Embryonic facial prominence (tissue), 1 donor: ENCODE data around the gene ALK.
"Not testable (repeated sequence)": the region's sequence is repeated elsewhere in the genome, so short reads cannot be mapped to it uniquely, and the experiment has no call there.

Source experiments
- DNase-seq: peaks from one replicate; pipeline ENCODE4 v3.0.0-alpha.2; 2016; ENCODE audit errors: extremely low spot score

The ALK gene

DNA sequence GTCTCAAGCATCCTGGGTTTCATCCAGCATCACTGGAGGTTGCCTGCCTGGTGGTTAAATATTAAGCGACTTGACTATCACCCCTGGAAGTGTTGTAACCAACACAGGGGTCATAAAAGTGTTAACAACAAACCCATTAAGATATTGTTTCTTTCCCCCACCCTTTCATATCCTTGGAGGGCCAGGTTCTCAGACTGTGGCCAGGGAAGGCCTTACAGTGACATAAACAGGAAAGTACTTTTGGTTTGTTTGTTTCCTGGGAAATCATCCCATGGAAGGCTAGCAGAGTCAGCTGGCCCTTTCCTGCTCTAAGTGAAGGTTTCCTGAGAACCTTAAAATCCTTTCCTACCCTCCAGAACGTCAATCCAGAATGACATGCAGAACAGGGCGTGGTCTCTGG is 645.2 kb downstream of the ALK start:
- DNase-seq = no peak

DNA sequence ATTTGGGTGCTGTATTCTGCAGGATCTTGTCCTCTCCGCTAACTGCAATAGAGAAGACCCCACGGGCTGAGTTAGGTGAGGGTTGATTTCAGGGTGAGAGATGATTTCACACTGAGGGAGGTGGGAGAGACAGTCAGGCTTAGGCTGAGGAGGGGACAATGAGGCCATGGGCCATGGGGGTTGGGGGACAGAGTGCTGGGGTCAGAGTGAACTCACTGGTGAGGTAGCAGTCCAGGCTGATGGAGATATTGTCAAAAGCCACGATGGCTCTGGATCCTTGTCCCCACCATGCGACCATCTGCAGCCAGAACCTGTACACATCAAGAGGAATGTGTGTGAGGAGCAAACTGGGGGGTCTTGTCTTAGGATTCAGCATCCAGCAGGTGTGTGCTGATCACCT is 646.2 kb downstream of the ALK start:
- no peak for DNase-seq

GRCh38 chr2:29273685-29274611 is 647.4 kb downstream of the ALK start:
- no peak for DNase-seq

- DNase-seq = no peak
Observed at GRCh38 chr2:29273004-29273684, 648.2 kb downstream of the ALK start.

GRCh38 chr2:29272311-29272710 is 649.1 kb downstream of the ALK start:
- DNase-seq = no peak

DNA sequence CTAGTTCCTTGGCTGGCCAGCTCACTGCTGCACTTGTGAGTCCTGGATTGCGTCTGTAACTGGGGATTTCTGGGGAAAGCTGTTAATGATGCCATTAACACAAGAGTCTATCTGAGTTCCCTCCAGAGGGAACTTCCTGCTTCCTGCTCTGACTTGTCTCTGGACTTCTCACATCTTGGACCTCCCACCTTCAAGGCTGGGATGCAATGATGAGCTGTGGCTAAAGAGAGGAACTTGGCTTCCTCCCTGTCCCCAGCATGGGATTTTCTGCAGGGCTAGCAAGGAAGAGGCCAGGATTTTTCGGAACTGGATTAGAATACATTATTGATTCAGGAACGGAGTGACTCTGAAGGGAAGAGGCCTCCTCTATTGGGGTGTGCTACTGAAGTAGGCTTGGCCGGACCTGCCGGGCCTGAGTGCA is 650.7 kb downstream of the ALK start:
- no peak for DNase-seq

DNA sequence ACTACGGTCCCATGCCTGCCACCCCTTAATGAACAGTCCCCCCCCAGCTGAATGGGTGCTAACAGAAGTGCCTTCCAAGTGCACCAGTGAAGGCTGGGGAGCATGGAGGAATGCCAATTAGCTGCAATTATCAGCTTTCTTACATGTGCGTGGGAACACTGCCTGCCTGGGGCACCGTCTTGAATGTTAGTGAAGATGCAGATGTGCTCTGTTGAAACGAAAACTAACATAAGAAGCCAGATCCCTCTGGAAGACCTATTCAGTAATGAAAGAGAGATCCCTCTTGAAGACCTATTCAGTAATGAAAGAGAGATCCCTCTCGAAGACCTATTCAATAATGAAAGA is 651.6 kb downstream of the ALK start:
- DNase-seq = no peak

- DNase-seq = no peak
Observed at GRCh38 chr2:29269095-29269764, 652.2 kb downstream of the ALK start.

DNA sequence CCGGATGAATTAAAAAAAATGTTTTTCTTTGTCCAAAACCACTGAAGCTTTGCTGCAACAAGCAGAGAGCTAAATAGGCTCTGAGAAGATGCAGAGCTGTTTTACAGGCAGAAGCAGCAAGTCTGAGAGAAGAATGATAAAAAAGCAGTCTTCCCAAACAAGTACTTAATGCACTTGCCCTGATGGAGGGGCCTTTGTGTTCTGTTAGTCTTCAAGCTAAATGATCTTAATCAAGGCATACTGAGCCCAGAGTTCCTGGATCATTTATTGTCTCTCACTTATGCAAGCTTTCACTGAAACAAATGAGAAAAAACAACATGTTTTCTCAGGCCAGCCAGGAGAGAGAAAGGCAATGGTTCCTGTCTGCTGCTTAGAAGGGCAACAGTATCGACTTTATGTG is 653.7 kb downstream of the ALK start:
- no peak for DNase-seq

- no peak for DNase-seq
Observed at GRCh38 chr2:29263886-29264285, 657.5 kb downstream of the ALK start.

GRCh38 chr2:29262681-29263260 is 658.6 kb downstream of the ALK start:
- DNase-seq = no peak

DNA sequence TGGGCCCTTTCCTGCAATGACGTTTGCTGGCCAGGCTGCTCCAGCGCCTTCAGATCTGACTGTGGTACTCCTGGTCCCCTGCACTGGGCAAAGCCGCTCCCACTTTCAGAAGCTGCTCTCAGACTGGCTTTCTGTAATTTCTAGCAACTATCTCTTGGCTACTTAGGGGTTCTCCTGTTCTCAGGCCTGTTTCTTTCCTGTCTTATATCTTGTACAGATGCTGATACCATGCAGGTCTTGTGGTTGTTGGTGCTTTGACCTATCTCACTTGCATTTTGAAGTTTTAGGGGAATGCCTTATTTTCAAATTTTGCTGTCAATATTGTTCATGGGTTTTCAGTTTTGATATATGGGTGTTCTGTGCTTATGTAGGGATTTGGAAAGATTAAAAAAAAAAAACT is 660.4 kb downstream of the ALK start:
- DNase-seq = no peak

DNA sequence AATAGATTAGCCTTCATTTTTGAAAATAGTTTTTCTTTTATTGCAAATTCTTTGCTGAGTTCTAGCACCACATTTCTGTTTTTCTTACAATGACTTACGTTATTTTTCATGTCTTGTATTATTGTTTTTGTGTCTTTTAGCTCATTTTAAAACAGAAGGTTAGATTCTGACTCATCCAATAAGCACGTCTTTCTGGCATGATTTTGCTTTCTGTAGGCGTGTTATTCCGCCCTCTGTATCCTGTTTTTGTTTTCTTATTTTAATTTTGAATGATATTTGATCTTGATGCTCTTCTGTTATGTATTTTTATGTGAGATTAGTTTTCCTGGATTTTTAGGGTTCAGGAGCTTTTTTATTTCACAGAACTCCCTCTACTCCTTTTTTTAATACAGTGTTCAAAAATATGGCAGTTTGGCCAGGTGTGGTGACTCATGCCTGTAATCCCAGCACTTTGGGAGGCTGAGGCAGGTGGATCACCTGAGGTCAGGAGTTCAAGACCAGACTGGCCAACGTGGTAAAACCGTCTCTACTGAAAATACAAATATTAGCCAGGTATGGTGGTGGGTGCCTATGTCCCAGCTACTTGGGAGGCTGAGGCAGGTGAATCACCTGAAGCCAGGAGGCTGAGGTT is 661.1 kb downstream of the ALK start:
- no peak for DNase-seq

DNA sequence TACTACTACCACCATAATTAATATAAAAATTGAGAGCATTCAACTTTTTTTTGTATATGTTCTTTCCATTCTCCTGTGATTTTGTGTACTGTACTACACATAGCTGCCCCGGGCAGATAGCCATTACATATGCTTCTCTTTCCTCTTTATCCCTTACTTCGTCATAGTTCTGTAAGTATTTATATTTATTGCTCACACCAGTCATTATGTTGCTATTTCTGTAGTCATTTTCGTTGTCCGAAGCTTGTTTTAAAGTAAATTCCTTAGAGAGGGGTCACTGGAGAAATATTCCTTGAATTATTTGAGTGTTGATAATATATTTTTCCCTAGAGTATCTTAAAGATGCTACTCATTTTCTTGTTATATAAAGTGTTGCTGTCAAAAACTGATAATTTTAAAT is 662.2 kb downstream of the ALK start:
- DNase-seq = no peak

DNA sequence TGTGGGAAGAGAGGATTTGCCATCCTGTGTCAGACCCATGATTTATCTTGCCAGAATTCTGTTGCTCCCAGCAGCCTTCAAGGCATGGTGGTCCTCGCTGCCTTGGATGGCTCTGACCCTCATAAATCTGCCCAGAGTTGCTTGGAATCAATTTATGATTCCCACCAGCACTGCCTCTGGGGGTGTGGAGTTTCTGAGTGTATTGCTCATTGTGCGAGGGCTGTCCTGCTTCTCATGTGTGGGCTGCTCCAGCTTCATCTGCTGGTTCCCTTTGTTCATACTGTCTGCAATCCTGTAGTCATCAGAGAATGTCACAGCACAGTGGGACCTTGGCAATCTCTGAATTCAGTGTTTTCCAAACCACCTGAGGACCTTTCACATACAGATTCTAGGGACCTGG is 666.4 kb downstream of the ALK start:
- no peak for DNase-seq

DNA sequence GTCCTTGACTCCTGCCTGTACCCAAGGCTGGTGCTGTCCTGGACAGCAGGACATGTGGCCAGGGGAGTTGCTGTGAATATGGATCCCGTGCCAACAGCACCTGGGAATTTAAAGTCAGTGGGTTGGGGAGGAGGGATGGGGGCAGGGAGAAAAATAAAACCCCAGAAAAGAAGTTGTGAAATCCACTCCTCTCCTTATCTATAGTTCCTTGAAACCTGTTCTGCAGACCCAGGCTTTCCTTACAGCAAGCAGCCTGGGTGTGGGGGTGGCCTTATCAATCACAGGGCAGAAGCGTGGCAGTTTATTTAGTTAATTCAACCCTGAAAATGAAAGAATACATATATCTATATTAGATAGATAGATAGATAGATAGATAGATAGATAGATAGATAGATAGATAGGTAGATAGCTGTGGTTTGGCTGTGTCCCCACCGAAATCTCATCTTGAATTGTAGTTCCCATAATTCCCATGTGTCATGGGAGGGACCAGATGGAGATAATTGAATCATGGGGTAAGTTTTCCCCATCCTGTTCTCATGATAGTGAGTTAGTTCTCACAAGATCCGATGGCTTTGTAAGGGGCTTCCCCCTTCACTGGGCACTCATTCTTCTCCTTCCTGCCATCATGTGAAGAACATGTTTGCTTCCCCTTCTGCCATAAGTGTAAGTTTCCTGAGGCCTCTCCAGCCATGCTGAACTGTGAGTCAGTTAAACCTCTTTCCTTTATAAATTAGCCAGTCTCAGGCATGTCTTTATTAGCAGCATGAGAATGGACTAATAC is 667.7 kb downstream of the ALK start:
- DNase-seq = not testable (repeated sequence)

DNA sequence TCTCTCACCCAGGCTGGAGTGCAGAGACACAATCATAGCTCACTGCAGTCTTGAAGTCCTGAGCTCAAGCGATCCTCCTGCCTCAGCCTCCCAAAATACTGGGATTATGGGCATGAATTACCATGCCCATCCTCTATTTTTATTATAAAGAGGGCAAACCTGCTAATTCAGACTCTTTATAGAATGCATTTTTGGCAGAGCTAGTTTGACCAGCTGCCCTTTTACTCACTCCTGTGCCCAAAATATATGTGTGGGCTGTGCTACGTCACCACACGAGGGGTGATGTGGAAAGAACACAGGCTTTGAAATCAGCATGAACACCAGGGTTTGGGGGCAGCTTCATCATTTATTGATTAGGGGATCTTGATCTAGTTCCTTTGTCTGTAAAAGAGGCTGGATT is 668.4 kb downstream of the ALK start:
- DNase-seq = no peak

- DNase-seq = no peak
Observed at GRCh38 chr2:29251406-29251805, 670.0 kb downstream of the ALK start.

DNA sequence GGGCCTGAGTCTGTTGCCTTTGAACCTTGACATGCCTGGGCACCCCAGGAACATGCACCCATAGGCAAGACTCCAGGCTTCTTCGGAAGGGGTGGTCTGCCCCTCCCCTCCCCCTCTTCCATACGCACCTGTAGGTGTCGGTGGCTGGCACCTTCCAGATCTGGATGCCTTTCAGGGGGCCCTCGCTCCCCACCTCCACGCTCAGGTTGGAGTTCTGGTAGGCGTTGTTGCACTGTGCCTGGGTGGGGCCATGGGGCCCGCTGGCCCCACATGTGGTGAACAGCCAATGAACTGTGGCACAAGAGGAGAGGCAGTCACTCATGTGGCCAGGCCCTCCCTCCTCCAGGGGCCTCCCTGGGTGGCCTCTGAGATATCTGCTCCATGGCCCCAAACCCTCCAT is 670.4 kb downstream of the ALK start:
- DNase-seq = no peak

GRCh38 chr2:29249666-29250253 is 671.6 kb downstream of the ALK start:
- no peak for DNase-seq
